ENCODE measurements around the gene POPDC2. TPM values are rescaled to one million over a fixed set of nuclear protein-coding genes. Genes with fewer than 3 reads are reported as not detected.

POPDC2 gene
- total RNA-seq, 1 experiment from 2014 or later, result 0.15 TPM

- intact Hi-C loops (cut with micrococcal nuclease; ENCODE audit: unreplicated experiment), result no loop called here
- Histone ChIP-seq H3K27ac (ENCODE audit: low read length) (no peak overlapping the region), H3K4me3 (ENCODE audit: low read depth in 2 of 2, low read length in 2 of 2) (no peak overlapping the region), H3K9me3 (ENCODE audit: control insufficient read depth, insufficient read depth, low read depth, low read length) (no peaks in the 10 kb centered on the region), H3K4me1 (ENCODE audit: control insufficient read depth, insufficient read depth, low read length) (no peaks in the 10 kb centered on the region), H3K36me3 (ENCODE audit: control insufficient read depth, insufficient read depth, low read length) (no peaks in the 10 kb centered on the region), H3K27me3 (ENCODE audit: control insufficient read depth, insufficient read depth, low read length) (no peaks in the 10 kb centered on the region; the same call in 1 of the 2 replicates)
- ATAC-seq (no peak), DNase-seq (ENCODE audit: low read depth, low spot score) (no peak)
- CTCF ChIA-PET, result no interaction called here
- POLR2A ChIA-PET, result no interaction called here
- BruUV-seq (replicated peaks), result no TSS peak
- no peak for TF ChIP-seq POLR2AphosphoS5 (IDR thresholded peaks at IDR 0.05; ENCODE audit: low read depth, low read length)
- TF ChIP-seq TCF7L2 (IDR thresholded peaks at IDR 0.05; ENCODE audit: low read depth, low read length), result no peak
- no peak for TF ChIP-seq SIN3A (IDR thresholded peaks at IDR 0.05; ENCODE audit: borderline replicate concordance, insufficient read depth, low read depth, low read length)
- TF ChIP-seq REST (IDR thresholded peaks at IDR 0.05; ENCODE audit: insufficient read depth in 1 of 2, low read depth in 2 of 2, low read length in 1 of 2), result no peak
- TF ChIP-seq, protein P1, sequence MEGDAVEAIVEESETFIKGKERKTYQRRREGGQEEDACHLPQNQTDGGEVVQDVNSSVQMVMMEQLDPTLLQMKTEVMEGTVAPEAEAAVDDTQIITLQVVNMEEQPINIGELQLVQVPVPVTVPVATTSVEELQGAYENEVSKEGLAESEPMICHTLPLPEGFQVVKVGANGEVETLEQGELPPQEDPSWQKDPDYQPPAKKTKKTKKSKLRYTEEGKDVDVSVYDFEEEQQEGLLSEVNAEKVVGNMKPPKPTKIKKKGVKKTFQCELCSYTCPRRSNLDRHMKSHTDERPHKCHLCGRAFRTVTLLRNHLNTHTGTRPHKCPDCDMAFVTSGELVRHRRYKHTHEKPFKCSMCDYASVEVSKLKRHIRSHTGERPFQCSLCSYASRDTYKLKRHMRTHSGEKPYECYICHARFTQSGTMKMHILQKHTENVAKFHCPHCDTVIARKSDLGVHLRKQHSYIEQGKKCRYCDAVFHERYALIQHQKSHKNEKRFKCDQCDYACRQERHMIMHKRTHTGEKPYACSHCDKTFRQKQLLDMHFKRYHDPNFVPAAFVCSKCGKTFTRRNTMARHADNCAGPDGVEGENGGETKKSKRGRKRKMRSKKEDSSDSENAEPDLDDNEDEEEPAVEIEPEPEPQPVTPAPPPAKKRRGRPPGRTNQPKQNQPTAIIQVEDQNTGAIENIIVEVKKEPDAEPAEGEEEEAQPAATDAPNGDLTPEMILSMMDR (IDR thresholded peaks at IDR 0.05), result no peak
- in situ Hi-C loops (cut with HindIII; ENCODE audit: low pct_unique_long_range_greater_than_20kb, low sequenced_read_pairs), result no loop called here
Observed at GRCh38 chr3:119613872-119614271, 46.5 kb downstream of the POPDC2 start.

DNA sequence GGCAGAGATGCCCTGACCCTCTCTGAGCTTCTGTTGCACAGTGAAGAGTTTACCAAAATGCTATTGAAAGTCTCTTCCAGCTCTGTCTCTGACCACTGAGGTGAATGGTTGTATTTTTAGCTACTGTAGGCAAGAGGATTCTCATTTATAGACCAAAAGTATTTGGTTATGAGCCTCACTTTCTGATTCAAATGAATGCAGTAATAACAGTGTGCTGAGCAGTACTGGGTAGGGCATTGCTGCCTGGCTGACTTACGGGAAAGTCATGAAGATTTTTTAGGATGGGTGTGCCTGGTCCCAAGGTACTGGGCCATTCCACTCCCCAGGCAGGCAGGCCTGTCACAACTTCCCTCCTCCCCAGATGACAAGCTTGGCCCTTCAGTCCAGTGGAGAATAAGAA is 47.2 kb downstream of the POPDC2 start:
- ATAC-seq, result no peak
- POLR2A ChIA-PET, result no interaction called here
- H3K4me3 ChIP-seq (ENCODE audit: low read depth in 2 of 2, low read length in 2 of 2), result no peak overlapping the region
- H3K9me3 ChIP-seq (ENCODE audit: control insufficient read depth, insufficient read depth, low read depth, low read length), result no peaks in the 10 kb centered on the region
- DNase-seq (ENCODE audit: low read depth, low spot score), result no peak
- CTCF ChIA-PET, result no interaction called here
- H3K36me3 ChIP-seq (ENCODE audit: control insufficient read depth, insufficient read depth, low read length), result no peaks in the 10 kb centered on the region
- H3K27me3 ChIP-seq (ENCODE audit: control insufficient read depth, insufficient read depth, low read length), result no peaks in the 10 kb centered on the region; the same call in 1 of the 2 replicates
- TF ChIP-seq, protein P1 (IDR thresholded peaks at IDR 0.05), result no peak
- TF ChIP-seq POLR2AphosphoS5 (IDR thresholded peaks at IDR 0.05; ENCODE audit: low read depth, low read length) (no peak), SIN3A (IDR thresholded peaks at IDR 0.05; ENCODE audit: borderline replicate concordance, insufficient read depth, low read depth, low read length) (no peak), TCF7L2 (IDR thresholded peaks at IDR 0.05; ENCODE audit: low read depth, low read length) (no peak), REST (IDR thresholded peaks at IDR 0.05; ENCODE audit: insufficient read depth in 1 of 2, low read depth in 2 of 2, low read length in 1 of 2) (no peak)
- no peak overlapping the region for H3K27ac ChIP-seq (ENCODE audit: low read length)
- no TSS peak for BruUV-seq (replicated peaks)
- in situ Hi-C loops (cut with HindIII; ENCODE audit: low pct_unique_long_range_greater_than_20kb, low sequenced_read_pairs), result no loop called here
- no peaks in the 10 kb centered on the region for H3K4me1 ChIP-seq (ENCODE audit: control insufficient read depth, insufficient read depth, low read length)
- intact Hi-C loops (cut with micrococcal nuclease; ENCODE audit: unreplicated experiment), result no loop called here

All from Panc1 (cell line).